Epithelial cell of esophagus (primary cell): ENCODE data around the gene CYTH2.

Source experiments
- DNase-seq: peaks from one replicate; pipeline ENCODE4 v3.0.0; 2010; ENCODE audit warnings: low read depth
- H3K4me3 ChIP-seq: 2 replicates; pipeline ENCODE4 v1.5.1; 2011; ENCODE audit warnings: mild to moderate bottlenecking, low read length, control low read depth
- CTCF ChIP-seq: IDR thresholded peaks from 2 replicates; pipeline ENCODE4 v1.5.1; 2011; ENCODE audit warnings: low read depth, mild to moderate bottlenecking, low read length, control low read depth, inconsistent platforms; ENCODE audit not compliant: insufficient read depth; ENCODE audit errors: missing control alignments

The CYTH2 gene

GRCh38 chr19:48501494-48502349, 32.6 kb downstream of the CYTH2 start:
- DNase-seq: peak; percentile 99
- TF ChIP-seq CTCF: no peak
- H3K4me3 ChIP-seq: peak overlapping the region; percentile 43

- DNase-seq: no peak
- TF ChIP-seq CTCF: no peak
- peak overlapping the region; percentile 38 for H3K4me3 ChIP-seq
Observed at GRCh38 chr19:48502350-48503018, 33.3 kb downstream of the CYTH2 start.

- peak; percentile 64 for DNase-seq
- no peak overlapping the region for H3K4me3 ChIP-seq
- peak; percentile 57 for TF ChIP-seq CTCF
Observed at GRCh38 chr19:48506138-48506733, 37.1 kb downstream of the CYTH2 start.

GRCh38 chr19:48507911-48508439, 38.8 kb downstream of the CYTH2 start:
- no peak for TF ChIP-seq CTCF
- no peak for DNase-seq
- H3K4me3 ChIP-seq: no peak overlapping the region

- no peak for TF ChIP-seq CTCF
- DNase-seq: no peak
- H3K4me3 ChIP-seq: no peak overlapping the region
Observed at GRCh38 chr19:48508729-48509411, 39.7 kb downstream of the CYTH2 start.

GRCh38 chr19:48509467-48510194, 40.5 kb downstream of the CYTH2 start:
- TF ChIP-seq CTCF: no peak
- DNase-seq: no peak
- no peak overlapping the region for H3K4me3 ChIP-seq
